Putamen (tissue), 1 donor: Measurements from ENCODE around the gene MICA.
A peak's percentile ranks its signal among the peaks of the same experiment; 100 is the strongest.
"Not testable (repeated sequence)": the region's sequence is repeated elsewhere in the genome, so short reads cannot be mapped to it uniquely, and the experiment has no call there.

Source experiments
- DNase-seq: peaks from one replicate; pipeline ENCODE4 v3.0.0-alpha.2; 2016; ENCODE audit warnings: low spot score

The MICA gene

DNA sequence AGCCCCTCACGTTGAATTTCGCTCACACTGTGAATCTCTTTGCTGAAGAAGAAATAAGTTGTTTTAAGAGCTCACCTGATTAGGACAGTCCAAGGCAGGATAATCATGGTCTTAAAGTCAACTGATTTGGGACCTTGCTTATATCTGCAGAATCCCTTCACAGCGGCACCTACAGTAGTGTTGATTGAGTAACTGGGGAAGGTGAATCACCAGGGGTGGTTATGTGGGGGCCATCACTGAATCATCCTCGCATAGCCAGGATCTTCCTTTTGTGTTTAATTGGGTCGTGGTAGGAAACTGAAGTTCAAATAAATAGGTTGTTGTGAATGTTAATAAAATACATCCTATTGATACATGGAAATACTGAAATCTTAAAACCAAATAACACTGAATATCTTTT lies 20.2 kb upstream of the MICA start:
- no peak for DNase-seq

DNA sequence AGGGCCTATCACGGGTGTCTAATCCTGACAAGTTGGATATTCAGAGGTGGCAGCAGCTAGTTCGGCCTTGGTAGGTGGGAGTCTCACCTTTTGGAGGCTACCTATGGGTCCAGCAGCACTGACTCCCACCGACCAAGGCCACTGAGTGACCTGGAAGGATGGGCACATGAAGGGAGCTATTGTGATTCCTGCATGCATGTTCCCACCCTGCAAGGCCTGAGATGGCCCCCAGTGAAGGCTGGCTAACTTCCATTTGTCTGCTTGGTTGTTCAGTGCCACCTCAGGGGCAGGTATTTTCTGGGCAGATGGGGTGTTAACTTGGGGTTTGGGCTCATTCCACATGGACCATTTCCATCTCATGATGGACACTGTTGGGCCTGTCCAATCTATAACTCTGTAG lies 18.4 kb upstream of the MICA start:
- no peak for DNase-seq

DNA sequence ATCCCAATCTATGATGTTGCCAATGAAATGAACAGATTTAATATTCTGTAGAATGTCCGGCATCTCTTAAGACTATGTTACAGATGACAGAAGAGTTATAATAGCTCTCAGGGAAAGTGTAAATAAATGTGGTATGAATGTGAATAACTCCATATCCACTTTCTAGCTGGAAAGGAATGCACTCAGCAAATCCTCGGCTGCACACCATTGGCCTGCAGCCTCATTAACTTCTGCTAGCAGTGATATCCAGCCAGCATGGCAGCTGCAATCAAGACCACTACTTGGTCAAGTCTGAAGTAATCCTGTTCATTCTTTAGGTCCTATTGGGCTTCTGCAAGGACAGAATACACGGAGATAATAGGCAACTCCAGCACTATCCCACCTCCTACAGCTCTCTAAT lies 17.3 kb upstream of the MICA start:
- DNase-seq = no peak

DNA sequence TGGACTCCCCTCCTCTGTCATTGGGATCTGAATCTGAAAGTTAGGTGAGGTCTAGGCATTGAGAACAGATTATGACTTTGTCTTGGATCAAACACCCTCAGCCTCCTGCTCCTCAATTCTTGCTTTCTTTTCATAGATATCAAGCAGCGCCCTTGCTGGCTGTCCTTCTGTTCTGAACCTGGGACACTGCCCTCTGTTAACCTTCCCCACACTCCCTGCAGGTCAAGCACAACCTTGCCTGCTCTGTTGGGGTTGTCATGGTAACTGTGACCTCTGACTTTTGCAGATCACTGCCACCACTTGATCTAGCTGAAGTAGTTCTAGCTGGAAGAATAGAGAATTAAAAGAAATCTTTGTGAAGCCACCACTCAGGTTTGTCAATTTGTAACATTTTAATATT lies 16.4 kb upstream of the MICA start:
- DNase-seq = no peak

DNA sequence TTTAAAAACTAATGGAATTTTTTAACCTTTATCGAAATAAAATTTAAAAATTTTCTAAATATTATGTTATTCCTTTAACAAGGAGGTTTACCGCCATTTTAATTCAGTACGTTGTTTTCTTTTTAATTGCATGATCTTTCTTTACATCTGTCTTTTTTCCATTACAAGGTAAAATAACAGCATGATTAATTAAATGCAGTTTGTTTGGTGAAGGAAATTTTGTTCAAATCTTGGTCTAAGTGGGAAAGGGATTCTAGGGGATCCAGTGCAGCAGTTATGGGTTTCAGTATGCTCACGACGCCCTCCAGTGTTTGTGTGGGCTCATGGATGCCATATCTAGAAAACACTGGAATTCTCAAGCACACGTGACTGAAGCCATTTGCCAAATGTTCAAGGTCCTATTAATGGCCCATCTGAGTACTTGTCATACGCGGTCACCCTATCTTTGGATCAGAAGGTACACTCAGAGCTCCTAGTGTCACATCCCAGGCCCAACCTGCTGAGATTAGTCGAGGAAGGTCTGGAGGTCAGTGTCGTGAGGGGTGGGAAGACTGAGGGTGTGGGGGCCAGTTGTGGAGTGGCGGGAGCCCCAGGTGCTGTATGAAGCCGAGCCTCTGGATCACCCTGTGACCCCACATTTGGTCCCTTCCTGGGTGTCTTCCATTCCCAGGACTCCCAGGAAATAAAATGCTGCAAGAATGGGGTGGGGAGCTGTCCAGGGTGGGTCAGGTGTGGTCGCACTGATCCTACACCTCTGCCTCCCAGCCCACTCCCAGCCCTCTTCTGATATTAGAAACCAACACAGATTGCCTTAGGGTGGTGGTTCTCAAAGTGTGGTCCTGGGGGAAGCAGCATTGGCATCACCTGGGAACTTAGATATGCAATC lies 14.2 kb upstream of the MICA start:
- DNase-seq = not testable (repeated sequence)

DNA sequence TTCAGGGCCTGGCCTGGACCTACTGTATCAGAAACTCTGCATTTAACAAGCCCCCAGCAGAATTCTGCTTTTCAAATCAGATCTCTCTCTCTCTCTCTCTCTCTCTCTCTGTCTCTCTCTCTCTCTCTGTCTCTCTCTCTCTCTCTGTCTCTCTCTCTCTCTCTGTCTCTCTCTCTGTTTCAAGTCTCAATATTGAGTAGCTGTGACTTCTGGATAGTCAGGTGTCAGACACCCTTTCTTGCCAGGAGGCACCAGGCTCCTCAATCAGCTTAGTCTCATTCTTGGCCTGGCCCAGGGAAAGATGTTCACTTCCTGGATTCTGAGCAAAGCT lies 13.6 kb upstream of the MICA start:
- not testable (repeated sequence) for DNase-seq

DNA sequence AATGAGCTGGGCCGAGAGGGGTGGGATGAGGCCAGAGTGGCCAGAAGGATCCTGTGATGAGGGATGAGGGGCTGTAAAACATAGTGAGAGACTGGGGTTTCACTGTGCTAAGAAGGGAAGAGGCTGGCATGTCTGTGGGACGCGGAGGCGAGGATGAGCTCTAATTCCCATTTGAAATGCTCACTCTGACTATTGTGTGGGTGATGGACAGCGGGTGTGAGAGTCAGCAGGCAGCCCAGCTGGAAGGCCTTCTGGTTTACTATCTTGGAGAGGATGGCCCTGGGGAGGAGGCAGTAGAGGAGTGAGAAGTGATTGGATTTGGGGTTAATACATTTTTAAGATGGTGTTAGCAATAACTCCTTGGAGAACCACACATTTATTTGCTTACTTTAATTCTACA lies 9.5 kb upstream of the MICA start:
- DNase-seq = no peak

DNA sequence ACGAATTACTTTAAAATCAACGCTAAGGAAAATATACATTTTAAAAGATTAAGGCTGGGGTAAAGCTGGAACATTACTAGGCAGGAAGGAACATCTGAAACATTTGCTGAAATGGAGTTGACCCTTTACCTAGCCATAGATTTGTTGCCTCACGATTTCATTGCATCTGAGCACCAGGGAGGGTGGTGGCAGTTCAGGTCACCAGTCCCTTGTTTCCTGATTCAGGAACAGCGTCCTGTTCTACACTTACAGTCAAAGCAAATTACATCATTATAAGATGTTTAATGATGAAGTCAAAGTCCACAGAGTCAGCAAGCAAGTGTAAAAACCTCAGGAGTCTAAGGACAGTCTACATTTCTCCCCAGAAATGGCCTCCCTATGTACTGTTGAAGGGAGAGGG lies 9.0 kb upstream of the MICA start:
- DNase-seq = no peak

DNA sequence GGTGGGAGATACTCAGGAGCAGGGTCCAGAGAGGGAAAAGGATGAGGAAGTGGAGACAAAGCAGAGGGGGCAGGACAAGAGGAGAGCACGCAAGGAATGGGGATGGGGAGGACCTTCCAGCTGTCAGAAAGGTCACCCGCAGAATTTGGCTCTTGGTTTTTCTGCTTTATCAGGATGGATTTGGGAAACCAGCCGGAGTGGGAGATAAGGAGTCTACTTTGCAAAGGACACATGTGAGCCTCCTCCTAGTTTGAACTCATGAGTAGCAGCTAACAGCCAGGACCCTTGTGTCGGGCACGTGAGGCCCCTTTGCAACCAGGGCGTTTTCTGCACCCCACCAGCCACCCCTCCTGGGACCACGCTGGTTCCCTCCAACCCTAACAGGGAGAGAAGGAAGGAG lies 7.6 kb upstream of the MICA start:
- DNase-seq = no peak

DNA sequence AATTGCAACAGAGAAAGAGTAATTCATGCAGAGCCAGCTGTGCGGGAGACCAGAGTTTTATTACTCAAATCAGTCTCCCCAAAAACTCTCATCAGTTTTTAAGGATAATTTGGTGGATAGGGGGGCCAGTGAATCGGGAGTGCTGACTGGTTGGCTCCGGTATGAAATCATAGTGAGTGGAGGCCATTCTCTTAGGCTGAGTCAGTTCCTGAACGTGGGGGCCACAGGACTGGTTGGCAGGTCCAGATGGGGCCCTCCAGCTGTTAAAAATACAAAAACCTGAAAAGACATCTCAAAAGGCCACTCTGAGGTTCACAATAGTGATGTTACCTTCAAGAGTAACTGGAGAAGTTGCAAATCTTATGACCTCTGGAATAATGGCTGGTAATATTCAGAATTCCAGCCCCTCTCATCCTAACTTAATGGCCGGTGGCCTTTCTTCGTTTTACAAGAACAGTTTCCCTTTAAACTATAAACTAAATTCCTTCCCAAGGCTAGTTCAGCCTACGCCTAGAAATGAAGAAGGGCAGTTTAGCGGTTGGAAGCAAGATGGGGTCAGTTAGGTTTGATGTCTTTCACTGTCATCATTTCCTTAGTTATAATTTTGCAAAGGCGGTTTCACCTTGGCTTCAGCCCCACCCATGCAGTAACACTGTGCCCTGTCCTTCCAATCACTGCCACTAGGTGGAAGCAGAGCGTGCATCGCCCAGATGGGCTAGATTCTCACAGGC lies 6.8 kb upstream of the MICA start:
- peak; percentile 74 for DNase-seq

DNA sequence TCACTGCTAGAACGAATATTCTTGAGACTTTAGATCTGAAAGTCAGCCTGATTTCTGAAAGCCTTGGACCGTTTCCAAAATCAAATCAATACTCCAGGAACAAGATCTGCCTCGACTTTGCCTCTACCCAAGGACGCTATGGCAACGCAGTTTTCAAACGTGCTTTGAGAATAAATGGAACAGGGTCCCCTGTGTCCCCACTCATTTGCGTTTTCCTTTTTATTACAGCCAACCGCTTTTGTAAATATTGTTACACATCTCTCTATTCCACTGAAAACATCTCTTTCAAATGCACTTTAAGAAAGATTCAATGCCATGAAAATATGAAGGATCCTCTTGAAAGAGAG lies 6.3 kb upstream of the MICA start:
- not testable (repeated sequence) for DNase-seq

DNA sequence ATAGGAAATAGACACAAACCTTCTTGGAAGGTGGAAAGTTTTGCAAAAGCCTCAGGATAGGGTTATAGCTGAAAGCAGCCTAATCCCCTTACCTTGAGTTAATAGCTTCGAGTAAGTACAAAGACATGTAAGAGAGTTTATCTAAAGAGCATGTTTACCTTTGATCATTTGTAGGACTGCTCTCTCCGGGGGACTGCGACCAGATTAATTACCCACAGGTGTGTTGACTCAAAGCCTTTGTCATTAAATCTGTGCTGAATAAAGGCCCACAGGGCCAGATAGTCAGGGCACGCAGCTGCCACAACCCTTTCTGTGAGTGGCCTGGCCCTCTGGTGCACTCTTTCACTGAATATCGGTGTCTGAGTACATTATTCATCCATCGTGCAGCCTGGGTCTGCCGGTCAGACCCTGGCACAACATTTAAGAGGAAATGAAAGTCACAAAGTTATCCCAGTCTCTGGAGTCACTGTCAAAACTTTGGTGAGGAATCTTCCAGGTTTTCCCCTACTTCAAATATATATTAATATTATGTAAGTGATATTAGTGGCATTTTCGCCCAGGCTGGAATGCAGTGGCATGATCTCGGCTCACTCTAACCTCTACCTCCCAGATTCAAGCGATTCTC lies 5.4 kb upstream of the MICA start:
- DNase-seq = no peak

DNA sequence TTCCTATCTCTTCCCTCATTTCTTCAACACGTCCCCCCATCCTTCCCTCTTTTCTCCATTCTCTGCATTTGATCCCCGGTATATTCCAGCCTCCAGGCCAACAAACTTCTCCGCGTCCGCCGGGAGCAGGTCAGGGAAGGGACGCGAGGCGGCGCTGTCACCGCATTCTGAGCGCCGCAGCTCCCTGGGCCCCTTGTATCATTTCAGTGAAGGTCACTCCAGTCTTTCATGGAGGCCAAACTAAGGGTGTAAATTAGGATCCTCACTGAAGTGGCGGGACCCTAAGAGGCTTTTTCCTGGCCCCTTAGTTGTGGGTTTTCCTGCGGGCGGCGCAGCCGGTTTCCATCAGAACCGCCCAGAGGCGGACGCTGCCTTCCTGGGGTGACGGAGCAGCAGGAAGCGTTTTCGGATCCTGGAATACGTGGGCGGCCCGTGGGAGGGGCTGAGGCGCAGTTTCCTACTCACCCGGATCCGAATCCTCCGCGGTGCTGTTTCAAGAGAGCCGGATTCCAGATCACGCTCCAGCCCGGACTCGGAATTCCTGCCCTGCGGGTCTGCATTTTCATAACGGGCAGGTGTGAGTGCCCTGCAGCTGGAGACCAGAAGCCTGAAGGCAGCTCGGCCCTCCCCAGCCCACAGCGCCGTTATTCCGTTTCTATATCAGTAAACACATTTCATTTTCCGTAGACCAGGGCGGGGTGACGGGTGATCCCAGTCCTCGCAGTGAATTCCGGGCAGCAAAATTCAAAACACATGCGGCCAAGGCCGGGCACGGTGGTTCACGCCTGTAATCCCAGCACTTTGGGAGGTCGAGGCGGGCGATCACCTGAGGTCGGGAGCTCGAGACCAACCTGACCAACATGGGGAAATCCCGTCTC lies 3.6 kb upstream of the MICA start:
- peak; percentile 82 for DNase-seq

DNA sequence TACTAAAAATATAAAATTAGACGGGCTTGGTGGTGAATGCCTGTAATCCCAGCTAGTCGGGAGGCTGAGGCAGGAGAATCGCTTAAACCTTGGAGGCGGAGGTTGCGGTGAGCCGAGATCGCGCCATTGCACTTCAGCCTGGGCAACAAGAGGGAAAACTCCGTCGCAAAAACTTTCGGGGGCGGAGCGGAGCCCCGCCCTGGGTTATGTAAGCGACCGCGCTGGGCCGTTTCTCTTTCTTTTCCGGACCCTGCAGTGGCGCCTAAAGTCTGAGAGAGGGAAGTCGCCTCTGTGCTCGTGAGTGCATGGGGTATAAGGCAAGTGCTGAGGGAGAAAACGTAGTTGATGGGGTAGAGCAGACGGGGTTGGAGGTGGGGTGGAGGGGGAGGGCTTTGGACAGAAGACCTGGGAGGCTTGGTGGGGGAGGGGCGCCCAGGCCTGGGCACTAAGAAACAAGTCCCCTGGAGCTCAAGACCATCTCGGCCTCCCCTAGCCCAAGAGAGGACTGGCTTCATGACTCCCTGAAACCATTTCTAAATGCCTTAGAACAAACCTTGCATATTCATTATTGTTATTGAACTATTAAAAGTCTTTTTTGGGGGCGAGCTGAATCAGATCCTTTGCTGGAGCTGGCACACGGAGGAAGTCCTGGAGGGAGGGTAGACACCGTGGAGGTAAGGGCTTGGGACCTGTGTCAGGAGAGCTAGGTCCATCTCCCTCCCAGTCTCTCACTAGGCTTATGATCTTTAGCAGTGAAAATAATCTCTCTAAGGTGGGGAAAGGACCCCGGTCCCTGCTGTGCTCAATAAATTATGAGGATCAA lies 2.7 kb upstream of the MICA start:
- DNase-seq = peak; percentile 43

DNA sequence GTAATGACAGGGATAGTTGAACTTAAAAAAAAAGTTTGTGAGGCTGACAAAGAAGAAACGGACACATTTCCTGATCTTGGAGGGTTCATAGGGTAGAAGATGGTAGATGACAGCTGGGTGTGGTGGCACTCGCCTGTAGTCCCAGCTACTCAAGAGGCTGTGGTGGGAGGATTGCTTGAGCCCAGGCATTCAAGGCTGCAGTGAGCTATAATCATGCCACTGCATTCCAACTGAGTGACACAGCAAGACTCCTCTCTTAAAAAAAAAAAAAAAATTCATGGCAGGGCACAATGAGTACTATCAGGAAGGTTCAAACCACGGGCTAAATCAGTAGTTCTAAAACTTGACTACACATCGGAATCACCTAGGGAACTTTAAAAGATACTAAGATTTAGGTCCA lies 2.0 kb upstream of the MICA start:
- no peak for DNase-seq

DNA sequence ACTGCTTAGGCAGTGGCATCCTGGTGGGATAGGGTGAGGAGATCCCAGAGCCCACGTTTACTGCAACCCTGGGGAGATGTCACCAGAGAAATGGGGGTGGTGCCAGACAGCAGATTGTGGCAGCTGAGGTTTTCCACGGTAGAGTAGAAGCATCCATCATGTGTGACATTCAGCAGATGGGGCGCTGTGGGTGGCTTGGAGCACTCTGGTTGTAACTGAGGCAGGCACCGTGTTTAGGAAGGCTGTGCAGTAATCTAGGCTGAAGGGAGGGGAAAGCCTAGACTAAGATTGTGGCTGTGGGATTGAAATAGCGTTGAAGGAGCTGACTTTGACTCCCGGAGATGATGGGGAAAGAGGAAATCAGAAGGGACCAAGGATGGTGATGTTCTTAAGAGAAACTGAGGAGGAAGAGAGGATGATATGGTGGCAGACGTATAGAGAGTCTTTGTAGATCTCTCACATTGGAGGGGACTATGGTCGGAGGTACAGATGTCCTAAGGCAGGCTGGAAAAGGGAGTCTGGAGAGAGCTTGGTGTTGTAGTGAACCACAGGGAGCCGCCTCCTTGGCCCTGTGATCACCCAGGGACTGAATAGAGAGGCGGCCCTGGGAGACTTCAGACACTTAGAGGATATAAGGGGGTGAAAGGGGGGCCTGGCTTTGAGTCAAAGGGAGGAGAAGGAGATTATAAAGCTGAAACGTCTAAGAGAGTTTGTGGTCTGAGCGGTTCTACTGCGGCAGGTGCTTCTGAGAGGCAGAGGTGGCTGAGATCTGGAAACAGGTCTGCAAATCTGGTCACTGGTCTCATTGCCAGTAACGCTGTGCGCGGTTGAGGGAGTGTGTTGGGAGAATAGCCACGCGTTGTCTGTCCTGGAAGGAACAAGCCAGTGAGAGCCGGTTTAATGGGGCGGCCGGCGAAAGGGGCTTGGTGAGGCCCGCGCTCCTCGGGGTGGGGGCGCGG lies 792 bp upstream of the MICA start:
- DNase-seq = no peak

DNA sequence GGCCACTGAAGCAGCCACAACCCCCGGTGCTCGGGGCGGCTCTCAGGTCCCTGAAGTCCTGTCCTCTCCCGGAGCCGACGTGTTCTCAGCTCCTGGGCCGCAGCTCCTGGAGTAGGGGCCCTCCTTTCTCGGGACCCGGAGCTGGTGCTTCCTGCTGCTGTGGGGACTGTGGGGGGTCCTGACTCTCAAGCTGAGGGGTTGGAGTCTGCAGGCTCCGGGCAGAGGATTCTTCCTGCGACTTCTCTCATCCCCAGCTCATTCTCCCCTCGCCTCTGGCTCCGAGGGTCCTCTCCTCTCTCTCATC lies 618 bp downstream of the MICA start:
- not testable (repeated sequence) for DNase-seq

DNA sequence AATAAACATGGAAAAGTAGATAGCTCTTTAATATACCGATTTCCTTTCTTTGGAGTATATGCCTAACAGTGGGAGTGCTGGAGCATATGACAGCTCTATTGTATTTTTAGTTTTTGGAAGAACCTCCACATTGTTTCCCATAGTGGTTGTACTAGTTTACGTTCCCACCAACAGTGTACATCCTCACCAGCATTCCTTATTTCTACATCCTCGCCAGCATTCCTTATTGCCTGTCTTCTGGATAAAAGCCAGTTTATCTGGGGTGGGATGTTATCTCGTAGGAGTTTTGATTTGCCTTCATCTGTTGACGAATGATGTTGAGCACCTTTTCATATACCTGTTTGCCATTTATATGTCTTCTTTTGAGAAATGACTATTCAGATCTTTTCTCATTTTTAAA lies 2.6 kb downstream of the MICA start:
- DNase-seq = no peak

DNA sequence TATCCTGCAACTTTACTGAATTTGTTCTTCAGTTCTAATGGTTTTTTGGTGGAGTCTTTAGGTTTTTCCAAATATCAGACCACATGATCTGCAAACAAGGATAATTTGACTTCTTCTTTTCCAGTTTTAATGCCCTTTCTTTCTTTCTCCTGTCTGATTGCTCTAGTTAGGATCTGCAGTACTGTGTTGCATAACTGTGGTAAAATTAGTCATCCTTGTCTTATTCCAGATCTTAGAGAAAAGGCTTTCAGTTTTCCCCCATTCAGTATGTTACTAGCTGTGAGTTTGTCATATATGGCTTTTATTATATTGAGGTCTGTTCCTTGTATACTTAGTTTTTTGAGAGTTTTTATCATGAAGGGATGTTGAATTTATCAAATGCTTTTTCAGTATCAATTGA lies 4.3 kb downstream of the MICA start:
- DNase-seq = peak; percentile 47

DNA sequence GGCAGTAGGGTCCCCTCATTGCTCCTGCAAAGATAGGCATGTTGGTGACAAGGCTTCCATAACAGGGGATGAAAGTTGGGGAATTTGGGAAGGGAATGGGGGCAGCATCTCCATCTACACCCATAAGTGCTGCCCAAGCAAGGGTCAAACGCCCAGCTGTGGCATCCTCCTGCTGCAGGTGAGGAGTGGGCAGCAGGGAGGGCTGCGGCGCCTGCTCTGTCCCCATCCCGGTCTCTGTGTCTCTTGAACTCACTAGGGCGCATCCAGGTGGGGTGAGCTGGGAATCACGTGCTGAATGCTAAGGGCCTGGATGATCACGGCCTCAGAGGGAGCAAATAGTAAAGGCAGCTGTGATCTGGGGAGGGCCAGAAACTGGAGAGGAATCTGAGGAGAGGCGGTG lies 9.1 kb downstream of the MICA start:
- DNase-seq = no peak
